Adrenal gland (tissue), 12 donors: ENCODE results near the gene USP49. TPM values are rescaled to one million over a fixed set of nuclear protein-coding genes. Genes with fewer than 3 reads are reported as not detected.

Experiments used
- DNase-seq, 7 donors: peaks; one replicate each; pipeline ENCODE4 v3.0.0-alpha.2; 2019 to 2020
- H3K27ac ChIP-seq, 5 donors: fragments of 200-600 bp; sonication (generic) in 4 of 5; 1 replicate in 3 of 5; 2 replicates in 2 of 5; pipeline versions ENCODE4 v1.5.1 to v1.8.0; 2016 to 2020; ENCODE audit warnings: mild to moderate bottlenecking in 1 of 5
- H3K27me3 ChIP-seq: fragments of 200-600 bp; 2 replicates; pipeline ENCODE4 v1.8.0; 2021
- H3K36me3 ChIP-seq, 2 donors: fragments of 200-600 bp; replicated peaks in 1 of 2; 1 replicate in 1 of 2; 2 replicates in 1 of 2; pipeline versions ENCODE4 v1.5.1 to v1.8.0; 2018 to 2022
- H3K4me1 ChIP-seq, 2 donors: fragments of 200-600 bp; replicated peaks in 1 of 2; 1 replicate in 1 of 2; 2 replicates in 1 of 2; pipeline versions ENCODE4 v1.5.1 to v1.8.0; 2018 to 2021
- H3K4me3 ChIP-seq, 4 donors: fragments of 200-600 bp; sonication (generic) in 3 of 4; one replicate each; pipeline ENCODE4 v1.5.1; 2016 to 2018
- H3K9me3 ChIP-seq, 3 donors: fragments of 200-600 bp; sonication (generic) in 1 of 3; replicated peaks in 1 of 3; 1 replicate in 2 of 3; 2 replicates in 1 of 3; pipeline versions ENCODE4 v1.5.1 to v1.8.0; 2016 to 2021
- POLR2A ChIP-seq, 2 donors: fragments of 450-650 bp; IDR thresholded peaks; one replicate each; pipeline ENCODE4 v1.6.1; 2017; ENCODE audit warnings: antibody characterized with exemption in 2 of 2, mild to moderate bottlenecking in 2 of 2, moderate library complexity in 1 of 2
- WGBS, 4 donors: extraction: QIAGEN DNeasy Blood & Tissue Kit in 2 of 4; methylation state at CpG; one replicate each; pipeline versions ENCODE4 v1.1.5 to v1.1.7; 2013 to 2017; 5-methylcytosine and 5-hydroxymethylcytosine counted together
- intact Hi-C, 2 donors: fragments of 100-400 bp; cut with DNase I; formaldehyde crosslinking; loops; one replicate each; pipeline versions ENCODE4 v1.14.1 to v1.15.0; 2022 to 2023
- polyA plus RNA-seq, 3 donors: library from polyadenylated mRNA; stranded (reverse); fragments of 200-250 nt in 2 of 3; fragments of 350-450 nt in 1 of 3; fragmentation: Illumina TruSeq in 1 of 3; extraction: RNeasy Lipid Tissue Mini Kit (QIAGEN cat#74804) in 1 of 3; gene quantifications; one replicate each; pipeline ENCODE4 v1.2.3, GENCODE V29; 2013 to 2014
- total RNA-seq, 9 donors: library from RNA; depleted of rRNA in 4 of 9; stranded (reverse); fragments of >200 nt in 4 of 9; fragments of 120-200 nt in 1 of 9; fragmentation: NEBNext Ultra II Directional in 1 of 9; extraction: Animal tissue kit (Norgen Biotek cat#: 25700) in 1 of 9; gene quantifications; one replicate each; pipeline versions ENCODE4 v1.1.0 to v1.2.4, GENCODE V29; 2013 to 2023
- TF ChIP-seq, protein P1 (sequence below), 6 experiments: fragments of 450-650 bp in 4 of 6; fragments of 200-600 bp in 2 of 6; sonication (generic) in 1 of 6; IDR thresholded peaks; 1 replicate in 5 of 6; 2 replicates in 1 of 6; pipeline versions ENCODE4 v1.5.1 to v1.8.0; 2016 to 2021; ENCODE audit warnings: antibody characterized with exemption in 6 of 6, mild to moderate bottlenecking in 2 of 6, moderate library complexity in 1 of 6
- donor health status: healthy with polysubstance abuse.
- donor health status: Bipolar disorder and iron deficiency.
- donor health status: DM: yes; HTN: yes; CAD: no.
- donor health status: DM: no; HTN: no; CAD: no.
- donor health status: DM: no; HTN: no; CAD: no.
- donor health status: DM: yes; HTN: yes; CAD: no.

USP49 gene
- total and polyA plus RNA-seq, 12 donors = 1.5 to 6.2 (median 3.4) TPM

DNA sequence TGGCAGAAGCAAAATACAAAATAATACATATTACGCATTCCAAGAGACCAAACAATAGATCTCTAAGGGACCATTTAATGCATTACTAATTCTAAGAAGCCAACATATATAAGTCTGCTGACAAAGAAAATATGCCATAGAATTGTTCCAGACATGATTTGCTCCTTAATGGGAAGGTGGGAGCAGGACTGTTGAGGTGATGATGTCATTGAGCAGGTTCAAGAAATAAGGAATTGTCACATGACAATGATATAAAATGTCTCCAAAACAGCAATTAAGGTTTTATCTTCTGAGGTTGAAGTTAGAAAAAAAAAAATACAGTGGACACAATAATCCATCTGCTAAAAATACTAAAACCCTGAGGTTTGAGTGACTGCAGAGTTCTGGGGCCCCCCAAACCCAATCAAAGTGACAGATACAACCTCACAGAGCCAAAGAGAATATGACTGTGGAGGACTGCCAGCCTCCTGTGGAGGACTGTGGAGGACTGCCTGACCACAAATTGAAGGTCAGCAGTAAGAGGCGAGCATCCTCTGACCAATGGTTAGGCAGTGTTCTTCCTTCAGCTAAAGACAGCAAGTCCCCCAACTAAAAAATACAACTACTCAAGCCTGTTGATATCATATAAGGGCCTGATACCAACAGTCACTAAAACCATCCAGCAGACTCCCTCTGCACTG, 68.7 kb downstream of the USP49 start:
- Histone ChIP-seq H3K27me3 (no peaks in the 10 kb centered on the region), H3K9me3 (no peaks in the 10 kb centered on the region), H3K36me3 (no peaks in the 10 kb centered on the region), H3K4me3 (no peak overlapping the region), H3K27ac (no peak overlapping the region), H3K4me1 (no peaks in the 10 kb centered on the region)
- intact Hi-C loops = no loop called here
- no peak for DNase-seq
- TF ChIP-seq POLR2A (IDR thresholded peaks at IDR 0.05) = no peak
- TF ChIP-seq, protein P1, sequence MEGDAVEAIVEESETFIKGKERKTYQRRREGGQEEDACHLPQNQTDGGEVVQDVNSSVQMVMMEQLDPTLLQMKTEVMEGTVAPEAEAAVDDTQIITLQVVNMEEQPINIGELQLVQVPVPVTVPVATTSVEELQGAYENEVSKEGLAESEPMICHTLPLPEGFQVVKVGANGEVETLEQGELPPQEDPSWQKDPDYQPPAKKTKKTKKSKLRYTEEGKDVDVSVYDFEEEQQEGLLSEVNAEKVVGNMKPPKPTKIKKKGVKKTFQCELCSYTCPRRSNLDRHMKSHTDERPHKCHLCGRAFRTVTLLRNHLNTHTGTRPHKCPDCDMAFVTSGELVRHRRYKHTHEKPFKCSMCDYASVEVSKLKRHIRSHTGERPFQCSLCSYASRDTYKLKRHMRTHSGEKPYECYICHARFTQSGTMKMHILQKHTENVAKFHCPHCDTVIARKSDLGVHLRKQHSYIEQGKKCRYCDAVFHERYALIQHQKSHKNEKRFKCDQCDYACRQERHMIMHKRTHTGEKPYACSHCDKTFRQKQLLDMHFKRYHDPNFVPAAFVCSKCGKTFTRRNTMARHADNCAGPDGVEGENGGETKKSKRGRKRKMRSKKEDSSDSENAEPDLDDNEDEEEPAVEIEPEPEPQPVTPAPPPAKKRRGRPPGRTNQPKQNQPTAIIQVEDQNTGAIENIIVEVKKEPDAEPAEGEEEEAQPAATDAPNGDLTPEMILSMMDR (IDR thresholded peaks at IDR 0.05) = no peak
- 94 to 98% (median 95%) methylated on average over 2 of the region's 2 CpGs for WGBS, 4 donors

DNA sequence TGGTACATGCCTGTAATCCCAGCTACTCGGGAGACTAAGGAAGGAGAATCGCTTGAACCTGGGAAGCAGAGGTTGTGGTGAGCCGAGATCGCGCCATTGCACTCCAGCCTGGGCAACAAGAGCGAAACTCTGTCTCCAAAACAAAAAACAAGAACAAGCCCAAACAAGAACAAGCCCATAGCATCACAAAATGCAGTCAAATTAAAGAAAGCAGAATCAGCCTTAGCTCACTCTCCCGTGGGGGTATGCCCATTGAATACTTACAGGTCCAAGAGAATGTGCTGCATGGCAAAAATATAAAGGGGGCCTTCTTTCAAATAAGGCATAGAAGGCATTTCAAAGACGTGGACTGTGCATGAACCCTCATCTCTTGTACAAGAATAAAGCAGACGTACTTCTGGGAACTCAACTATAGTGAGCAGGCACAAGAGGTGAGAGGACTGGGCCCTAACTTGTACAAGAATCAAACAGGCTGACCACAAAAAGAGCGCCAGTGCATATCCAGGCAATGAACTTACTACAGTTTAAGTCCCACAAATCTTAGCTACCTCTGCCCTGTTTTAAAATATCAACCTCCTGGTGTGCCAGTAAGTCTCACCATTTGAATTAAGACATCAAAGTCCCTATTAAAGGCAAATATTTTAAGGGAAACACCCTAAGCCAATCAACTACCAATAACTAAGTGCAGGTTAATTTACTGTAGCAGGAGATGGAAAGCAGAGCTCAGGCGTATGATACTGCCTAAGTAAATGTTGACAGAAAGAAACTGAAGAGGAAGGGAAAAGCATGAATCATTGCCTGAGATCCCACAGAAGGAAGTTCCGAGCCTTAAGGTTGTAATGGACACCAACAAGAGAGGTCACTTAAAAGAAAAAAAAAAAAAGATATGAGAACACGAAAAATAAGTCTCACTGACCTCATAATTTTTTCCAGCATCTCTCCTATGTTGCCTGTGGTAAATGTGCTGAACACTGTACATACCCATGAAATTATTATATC, 70.3 kb downstream of the USP49 start:
- 85 to 90% (median 87%) methylated on average over 13 of the region's 13 CpGs for WGBS, 4 donors
- no peak overlapping the region for H3K27ac ChIP-seq

DNA sequence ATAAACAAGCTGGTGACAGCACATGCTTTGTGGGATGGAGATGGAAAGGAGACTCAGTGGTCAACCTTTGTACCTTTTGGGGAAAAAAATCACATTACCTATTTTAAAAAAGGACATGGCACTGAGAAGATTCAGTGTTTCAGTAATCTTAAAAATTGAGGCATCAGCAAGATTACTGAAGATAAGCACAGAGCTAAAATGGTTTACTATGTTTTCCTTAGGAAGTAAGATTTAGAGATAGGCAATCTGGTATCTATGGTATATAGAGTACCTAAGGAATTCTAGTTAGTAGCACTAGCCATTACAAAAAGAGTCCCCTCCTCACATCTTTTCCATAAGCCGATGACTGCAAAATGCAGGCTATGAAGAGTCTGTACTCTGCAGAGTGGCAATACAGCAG, 72.0 kb downstream of the USP49 start:
- DNase-seq = no peak
- no peaks in the 10 kb centered on the region for H3K9me3 ChIP-seq
- TF ChIP-seq, protein P1 (IDR thresholded peaks at IDR 0.05) = no peak
- no peak for TF ChIP-seq POLR2A (IDR thresholded peaks at IDR 0.05)
- H3K27ac ChIP-seq = no peak overlapping the region
- intact Hi-C loops = no loop called here
- no peak overlapping the region for H3K4me3 ChIP-seq
- 86 to 100% (median 94%) methylated on average over 1 of the region's 1 CpG for WGBS, 4 donors
- H3K4me1 ChIP-seq = no peaks in the 10 kb centered on the region
- H3K27me3 ChIP-seq = no peaks in the 10 kb centered on the region
- no peaks in the 10 kb centered on the region for H3K36me3 ChIP-seq

More for the DNA sequence above, 70.3 kb downstream of the USP49 start:
- Histone ChIP-seq H3K9me3 (no peaks in the 10 kb centered on the region), H3K36me3 (no peaks in the 10 kb centered on the region), H3K4me1 (no peaks in the 10 kb centered on the region), H3K4me3 (no peak overlapping the region), H3K27me3 (no peaks in the 10 kb centered on the region)
- no peak for DNase-seq
- intact Hi-C loops = no loop called here
- TF ChIP-seq, protein P1 (IDR thresholded peaks at IDR 0.05) = no peak
- TF ChIP-seq POLR2A (IDR thresholded peaks at IDR 0.05) = no peak

DNA sequence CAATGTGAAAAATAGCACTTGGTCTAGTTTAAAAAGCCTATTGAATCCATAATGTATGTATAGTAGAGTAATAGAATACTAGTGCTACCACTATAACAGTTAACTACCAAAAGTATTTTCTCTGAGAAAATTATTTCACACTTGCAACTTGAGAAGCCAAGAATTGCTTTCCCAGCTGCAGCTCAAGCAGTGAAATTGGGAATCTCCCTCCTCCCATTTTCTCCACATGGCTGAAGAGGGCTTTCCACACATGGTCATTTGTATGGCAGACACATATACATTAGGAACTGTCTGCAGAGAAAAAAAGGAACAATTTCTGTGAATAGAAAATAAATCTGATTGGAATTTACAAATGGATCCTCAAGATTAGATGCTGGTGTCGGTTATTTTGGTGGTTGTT, 73.2 kb downstream of the USP49 start:
- Histone ChIP-seq H3K27ac (no peak overlapping the region), H3K27me3 (no peaks in the 10 kb centered on the region), H3K9me3 (no peaks in the 10 kb centered on the region), H3K36me3 (no peaks in the 10 kb centered on the region), H3K4me1 (no peaks in the 10 kb centered on the region), H3K4me3 (no peak overlapping the region)
- no peak for DNase-seq
- WGBS, 4 donors = 89 to 100% (median 97%) methylated on average over 1 of the region's 1 CpG
- intact Hi-C loops = no loop called here
- TF ChIP-seq, protein P1 (IDR thresholded peaks at IDR 0.05) = no peak
- no peak for TF ChIP-seq POLR2A (IDR thresholded peaks at IDR 0.05)
